SK-N-SH treated with all-trans-retinoic acid at 6 μM for 48 hours (cell line): Measurements from ENCODE around the gene RABGAP1L.

ENCODE experiments used
- CSRNP3 ChIP-seq: fragments of 250-450 bp; sonication (Bioruptor Pico); IDR thresholded peaks from 2 replicates; pipeline ENCODE4 v1.5.1; 2021; ENCODE audit warnings: mild to moderate bottlenecking, moderate library complexity
- ESRRG ChIP-seq: fragments of 250-450 bp; sonication (Bioruptor Pico); IDR thresholded peaks from 2 replicates; pipeline ENCODE4 v1.6.1; 2021; ENCODE audit warnings: mild to moderate bottlenecking
- GLIS3 ChIP-seq: fragments of 250-450 bp; sonication (Bioruptor Pico); IDR thresholded peaks from 2 replicates; pipeline ENCODE4 v1.5.0; 2020; ENCODE audit warnings: mild to moderate bottlenecking, moderate library complexity
- ISL1 ChIP-seq: fragments of 250-450 bp; sonication (Bioruptor Pico); IDR thresholded peaks from 2 replicates; pipeline ENCODE4 v2.1.2; 2022; ENCODE audit warnings: mild to moderate bottlenecking, moderate library complexity
- OSR1 ChIP-seq: fragments of 250-450 bp; sonication (Bioruptor Pico); IDR thresholded peaks from 2 replicates; pipeline ENCODE4 v1.8.0; 2022; ENCODE audit warnings: moderate library complexity, mild to moderate bottlenecking, inconsistent platforms
- PATZ1 ChIP-seq: fragments of 250-450 bp; sonication (Bioruptor Pico); IDR thresholded peaks from 2 replicates; pipeline ENCODE4 v1.8.0; 2020; ENCODE audit warnings: mild to moderate bottlenecking, moderate library complexity, borderline replicate concordance
- PPARA ChIP-seq: fragments of 250-450 bp; sonication (Bioruptor Pico); IDR thresholded peaks from 2 replicates; pipeline ENCODE4 v1.5.0; 2020; ENCODE audit warnings: mild to moderate bottlenecking, borderline replicate concordance
- SNAI2 ChIP-seq: fragments of 250-450 bp; sonication (Bioruptor Pico); IDR thresholded peaks from 2 replicates; pipeline ENCODE4 v1.5.0; 2020; ENCODE audit warnings: mild to moderate bottlenecking, moderate library complexity
- TOX ChIP-seq: fragments of 250-450 bp; sonication (Bioruptor Pico); IDR thresholded peaks from 2 replicates; pipeline ENCODE4 v1.8.0; 2021; ENCODE audit warnings: mild to moderate bottlenecking, moderate library complexity, borderline replicate concordance
- ZC3H10 ChIP-seq: fragments of 250-450 bp; sonication (Bioruptor Pico); IDR thresholded peaks from 2 replicates; pipeline ENCODE4 v1.5.1; 2021; ENCODE audit warnings: mild to moderate bottlenecking, moderate library complexity
- ZFP3 ChIP-seq: fragments of 250-450 bp; sonication (Bioruptor Pico); IDR thresholded peaks from 2 replicates; pipeline ENCODE4 v1.5.0; 2020; ENCODE audit warnings: mild to moderate bottlenecking, moderate library complexity
- ZNF70 ChIP-seq: fragments of 450-650 bp; formaldehyde crosslinking; IDR thresholded peaks from 2 replicates; pipeline ENCODE4 v1.5.0; 2020; ENCODE audit warnings: mild to moderate bottlenecking, moderate library complexity
- ZNF8 ChIP-seq: fragments of 450-650 bp; formaldehyde crosslinking; IDR thresholded peaks from 2 replicates; pipeline ENCODE4 v1.5.0; 2020; ENCODE audit warnings: mild to moderate bottlenecking, moderate library complexity

- TF ChIP-seq ISL1 (CRISPR knock-in tag) (no peak), PPARA (no peak), ZNF8 (CRISPR knock-in tag) (no peak), GLIS3 (CRISPR knock-in tag) (no peak), ZC3H10 (CRISPR knock-in tag) (no peak), PATZ1 (no peak), ZFP3 (CRISPR knock-in tag) (no peak), SNAI2 (CRISPR knock-in tag) (no peak), OSR1 (no peak), ESRRG (CRISPR knock-in tag) (no peak), CSRNP3 (CRISPR knock-in tag) (no peak), ZNF70 (CRISPR knock-in tag) (no peak), TOX (CRISPR knock-in tag) (no peak)
These were observed 15.4 kb downstream of the RABGAP1L start for GRCh38 chr1:174174461-174175329.
